GM21526 (cell line): ENCODE measurements around the gene CRYBG2.
"Not testable (repeated sequence)": the region's sequence is repeated elsewhere in the genome, so short reads cannot be mapped to it uniquely, and the experiment has no call there.

Experiments used
- ATAC-seq: cut with Tn5 transposase; IDR thresholded peaks from one replicate; pipeline ENCODE4 v1.9.1; 2021; ENCODE audit warnings: moderate library complexity; ENCODE audit not compliant: unreplicated experiment, low FRiP score

Gene CRYBG2

GRCh38 chr1:26353976-26354820 lies at the start of gene CRYBG2:
TSS of gene CRYBG2 (minus strand) at chr1:26354130. CDS start at chr1:26346657, 7,473 bp downstream.
- ATAC-seq, result no peak

- ATAC-seq, result no peak
Observed at GRCh38 chr1:26403656-26404055, 49.7 kb upstream of the CRYBG2 start.

- ATAC-seq, result no peak
Observed at GRCh38 chr1:26401891-26402290, 48.0 kb upstream of the CRYBG2 start.

GRCh38 chr1:26399034-26399433 lies 45.1 kb upstream of the CRYBG2 start:
- no peak for ATAC-seq

- ATAC-seq, result no peak
Observed at GRCh38 chr1:26395754-26396153, 41.8 kb upstream of the CRYBG2 start.

- ATAC-seq, result no peak
Observed at GRCh38 chr1:26391450-26391849, 37.5 kb upstream of the CRYBG2 start.

- ATAC-seq, result no peak
Observed at GRCh38 chr1:26389604-26390247, 35.8 kb upstream of the CRYBG2 start.

- ATAC-seq, result no peak
Observed at GRCh38 chr1:26388791-26389445, 35.0 kb upstream of the CRYBG2 start.

GRCh38 chr1:26387447-26387846 lies 33.5 kb upstream of the CRYBG2 start:
- no peak for ATAC-seq

GRCh38 chr1:26385063-26385462 lies 31.1 kb upstream of the CRYBG2 start:
- not testable (repeated sequence) for ATAC-seq

GRCh38 chr1:26384076-26384475 lies 30.1 kb upstream of the CRYBG2 start:
- ATAC-seq, result no peak

GRCh38 chr1:26378879-26379251 lies 24.9 kb upstream of the CRYBG2 start:
- no peak for ATAC-seq

GRCh38 chr1:26378088-26378878 lies 24.4 kb upstream of the CRYBG2 start:
- ATAC-seq, result peak; percentile 84

- no peak for ATAC-seq
Observed at GRCh38 chr1:26376050-26376449, 22.1 kb upstream of the CRYBG2 start.

GRCh38 chr1:26375081-26375480 lies 21.2 kb upstream of the CRYBG2 start:
- no peak for ATAC-seq

- ATAC-seq, result not testable (repeated sequence)
Observed at GRCh38 chr1:26374361-26374760, 20.4 kb upstream of the CRYBG2 start.

- no peak for ATAC-seq
Observed at GRCh38 chr1:26373789-26374188, 19.9 kb upstream of the CRYBG2 start.

GRCh38 chr1:26373281-26373680 lies 19.4 kb upstream of the CRYBG2 start:
- ATAC-seq, result no peak

GRCh38 chr1:26372611-26373010 lies 18.7 kb upstream of the CRYBG2 start, which contains the start of gene ZNF683:
TSS of gene ZNF683 (minus strand) at chr1:26372750. CDS start at chr1:26368571, 4,179 bp downstream.
- not testable (repeated sequence) for ATAC-seq

- ATAC-seq, result no peak
Observed at GRCh38 chr1:26372039-26372438, 18.1 kb upstream of the CRYBG2 start.
